GM19463 (cell line): ENCODE results near the gene POLRMT.

Experiments used
- ATAC-seq: cut with Tn5 transposase; IDR thresholded peaks from one replicate; pipeline ENCODE4 v1.9.1; 2021; ENCODE audit warnings: mild to moderate bottlenecking, moderate library complexity; ENCODE audit not compliant: unreplicated experiment

POLRMT gene

DNA sequence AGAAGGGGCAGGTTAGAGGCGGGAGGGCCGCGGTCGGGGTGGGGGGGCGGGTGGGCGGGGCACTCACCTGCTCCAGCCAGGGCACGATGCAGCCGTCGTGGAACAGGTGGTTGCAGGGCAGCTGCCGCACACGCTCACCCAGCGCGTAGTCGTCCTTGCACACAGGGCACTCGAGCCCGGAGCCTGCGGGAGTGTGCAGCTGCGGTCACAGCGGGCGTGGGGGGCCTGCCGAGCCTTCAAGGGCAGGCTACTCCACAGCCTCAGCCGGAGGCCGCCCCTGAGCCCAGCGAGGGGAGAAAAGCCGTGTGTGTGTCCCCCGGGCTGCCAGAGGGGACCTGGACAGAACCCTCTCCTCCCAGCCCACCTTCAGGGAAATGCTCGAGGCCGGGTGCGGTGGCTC, 15.0 kb upstream of the POLRMT start:
- ATAC-seq: no peak

DNA sequence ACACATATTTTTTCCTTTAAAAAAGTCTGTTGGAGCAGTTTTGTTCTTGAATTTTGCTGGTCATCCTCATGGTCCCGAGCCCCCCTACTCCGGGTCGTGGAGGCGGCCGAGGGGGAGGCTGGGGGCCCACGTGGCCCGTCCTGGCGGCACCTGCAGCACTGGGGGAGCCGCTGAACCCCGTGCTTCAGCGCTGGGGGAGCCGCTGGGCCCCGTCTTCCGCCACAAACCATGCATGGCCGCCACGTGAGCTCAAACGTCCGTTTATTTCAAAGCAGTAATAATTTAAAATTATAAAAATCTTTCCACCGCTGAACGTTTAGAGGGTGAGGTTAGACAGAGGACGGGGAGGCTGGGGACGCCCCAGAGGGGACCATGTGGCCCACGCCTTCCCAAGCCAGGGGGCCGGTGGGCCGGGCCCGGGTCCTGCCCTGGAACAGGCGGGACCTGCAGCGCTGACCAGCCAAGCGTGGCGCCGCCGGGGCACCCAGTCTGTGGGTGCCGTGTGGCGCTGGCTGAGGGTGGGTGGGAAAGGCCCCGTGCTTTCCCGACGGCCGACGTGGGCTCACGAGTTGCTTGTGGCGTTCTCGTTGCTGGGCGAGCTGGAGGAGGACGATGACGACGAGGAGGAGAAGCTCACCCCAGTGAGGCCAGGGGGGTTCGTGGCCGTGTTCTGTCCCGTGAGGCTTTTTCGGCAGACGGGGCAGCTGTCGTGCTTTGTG, 14.4 kb upstream of the POLRMT start:
- no peak for ATAC-seq

DNA sequence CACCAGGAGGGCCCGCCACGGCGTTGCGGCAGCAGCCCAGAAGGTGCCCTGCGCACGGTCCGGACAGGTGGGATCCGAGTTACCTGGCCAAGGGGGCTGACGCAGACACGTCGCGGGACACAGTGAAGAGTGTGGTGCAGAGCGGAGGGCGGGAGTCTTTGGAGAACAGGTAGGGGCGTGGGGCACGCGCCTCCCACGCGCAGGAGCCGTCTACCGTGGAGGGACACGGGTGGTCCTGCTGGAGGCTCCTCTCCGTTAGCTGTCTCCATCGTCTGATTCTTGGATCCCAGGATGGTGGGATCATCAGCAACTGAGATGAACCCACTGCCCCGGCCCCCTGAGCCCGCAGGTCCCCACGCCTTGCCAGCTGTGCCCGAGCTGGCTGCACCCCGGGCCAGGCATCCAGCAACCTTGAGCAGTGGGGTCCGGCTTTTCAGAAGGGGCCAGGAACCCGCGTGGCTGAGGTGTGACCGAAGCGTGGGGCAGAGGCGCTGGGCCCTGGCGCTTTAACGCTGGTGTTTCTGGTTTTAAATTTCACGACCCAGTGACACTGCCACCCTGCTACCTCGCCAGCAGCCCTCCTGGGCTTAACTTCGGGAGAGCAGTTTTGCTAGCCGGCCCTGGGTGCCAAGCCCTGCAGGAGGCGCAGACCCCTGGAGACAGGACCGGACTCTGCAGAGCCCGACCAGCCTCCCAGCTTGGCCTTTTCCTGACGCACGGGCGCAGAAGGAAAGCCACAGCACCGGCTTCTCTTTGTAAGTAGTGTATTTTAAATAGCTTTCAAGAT, 13.6 kb upstream of the POLRMT start:
- ATAC-seq: no peak

DNA sequence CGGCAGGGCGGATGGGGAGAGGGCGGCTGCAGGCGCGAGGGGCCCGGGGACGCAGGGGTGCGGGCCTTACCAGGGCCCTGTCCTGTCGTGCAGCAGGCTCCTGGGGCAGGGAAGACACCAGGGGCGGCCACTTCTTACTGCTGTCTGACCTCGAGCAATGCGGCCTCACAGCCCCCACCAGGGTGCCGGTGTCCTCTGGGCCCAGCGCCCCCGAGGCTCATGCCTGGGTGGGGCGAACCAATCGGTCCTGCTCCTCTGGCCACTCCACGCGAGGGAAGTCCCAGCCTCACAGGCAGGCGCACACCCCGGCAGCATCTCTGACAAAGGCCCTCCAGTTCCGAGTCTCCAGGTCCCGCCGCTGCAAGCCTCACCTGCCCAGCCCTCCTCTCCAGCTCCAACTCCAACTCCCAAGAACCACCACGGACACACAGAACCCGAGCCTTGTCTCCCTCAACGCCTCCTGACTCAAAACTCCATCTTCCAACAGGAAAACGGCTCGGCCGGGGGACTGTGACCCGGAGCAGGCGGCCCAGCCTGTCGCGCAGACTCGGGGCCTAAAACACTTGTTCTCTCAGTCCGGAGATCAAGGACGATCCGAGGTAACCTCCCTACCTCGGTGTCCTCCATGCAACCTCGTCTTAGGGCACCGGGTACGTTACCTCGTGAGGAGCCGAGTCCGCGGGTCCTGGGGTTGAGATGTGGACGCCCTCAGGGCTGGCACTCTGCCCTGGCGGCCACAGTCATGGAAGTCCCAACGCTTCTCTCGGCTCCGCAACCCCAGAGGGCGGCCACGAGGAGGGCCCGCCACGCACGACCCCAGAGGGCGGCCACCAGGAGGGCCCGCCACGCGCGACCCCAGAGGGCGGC, 12.8 kb upstream of the POLRMT start:
- no peak for ATAC-seq

GRCh38 chr19:644789-645188, 11.5 kb upstream of the POLRMT start:
- ATAC-seq: no peak

DNA sequence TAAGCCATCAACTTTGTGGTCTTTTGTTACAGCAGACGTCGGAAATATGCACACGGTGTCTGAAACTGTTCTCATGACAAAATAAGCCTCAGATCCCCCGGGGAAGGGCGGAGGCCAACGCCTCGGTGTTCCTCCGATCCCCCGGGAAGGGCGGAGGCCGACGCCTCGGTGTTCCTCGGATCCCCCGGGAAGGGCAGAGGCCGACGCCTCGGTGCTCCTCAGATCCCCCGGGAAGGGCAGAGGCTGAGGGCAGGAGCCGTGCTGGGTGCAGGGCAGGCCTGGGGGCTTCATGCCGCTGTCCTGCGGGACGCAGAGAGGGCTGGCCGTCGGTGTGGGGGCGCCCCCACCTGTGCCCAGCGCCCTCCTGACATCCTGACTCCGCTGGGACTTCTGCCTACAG, 11.0 kb upstream of the POLRMT start:
- ATAC-seq: no peak

GRCh38 chr19:643736-644135, 10.4 kb upstream of the POLRMT start:
- ATAC-seq: no peak

GRCh38 chr19:642767-643727, 9.7 kb upstream of the POLRMT start:
- ATAC-seq: no peak

GRCh38 chr19:641702-642101, 8.4 kb upstream of the POLRMT start:
- ATAC-seq: no peak

DNA sequence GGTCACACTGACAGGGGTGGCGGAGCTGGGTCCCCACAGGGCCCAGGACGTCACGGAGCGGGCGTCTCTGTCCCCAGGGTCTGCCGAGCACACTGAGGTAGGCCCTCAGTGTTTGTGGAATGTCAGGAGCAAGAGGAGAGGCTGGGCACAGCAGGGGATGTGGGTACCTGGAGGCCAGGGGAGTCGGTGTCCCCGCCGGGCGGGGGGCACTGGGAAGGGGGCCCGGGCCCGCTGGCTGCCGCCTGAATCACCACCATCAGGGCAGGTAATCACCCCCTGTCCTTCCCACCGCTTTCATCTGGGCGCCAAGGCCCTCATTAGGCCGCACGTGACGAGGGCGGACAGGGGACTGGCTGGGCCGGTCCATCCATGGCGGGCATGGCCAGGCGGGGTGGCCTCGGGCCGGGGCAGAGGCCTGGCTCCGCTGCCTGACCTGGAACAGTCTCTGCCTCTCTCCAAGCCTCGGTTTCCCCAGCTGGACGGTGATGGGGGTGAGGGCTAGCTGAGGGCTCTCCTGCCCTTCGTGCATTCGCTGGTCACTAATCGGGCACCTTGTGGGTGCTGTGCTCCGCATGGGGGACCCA, 7.4 kb upstream of the POLRMT start:
- no peak for ATAC-seq

- no peak for ATAC-seq
These were observed 6.8 kb upstream of the POLRMT start for GRCh38 chr19:640161-640558.

GRCh38 chr19:639253-640160, 6.2 kb upstream of the POLRMT start, which contains the start of gene FGF22:
FGF22 (plus strand) TSS chr19:639879; CDS start chr19:639926, 47 bp downstream.
- peak; percentile 63 for ATAC-seq

- ATAC-seq: no peak
These were observed 5.5 kb upstream of the POLRMT start for GRCh38 chr19:638906-639252.

- no peak for ATAC-seq
These were observed 1.8 kb upstream of the POLRMT start for GRCh38 chr19:634975-635652.

- ATAC-seq: no peak
These were observed 676 bp upstream of the POLRMT start for GRCh38 chr19:633786-634639.

GRCh38 chr19:632579-633067, 714 bp downstream of the POLRMT start:
- ATAC-seq: peak; percentile 22

- ATAC-seq: no peak
These were observed 3.2 kb downstream of the POLRMT start for GRCh38 chr19:629961-630714.
